ENCODE results near the gene KMT2E.

Gene KMT2E

DNA sequence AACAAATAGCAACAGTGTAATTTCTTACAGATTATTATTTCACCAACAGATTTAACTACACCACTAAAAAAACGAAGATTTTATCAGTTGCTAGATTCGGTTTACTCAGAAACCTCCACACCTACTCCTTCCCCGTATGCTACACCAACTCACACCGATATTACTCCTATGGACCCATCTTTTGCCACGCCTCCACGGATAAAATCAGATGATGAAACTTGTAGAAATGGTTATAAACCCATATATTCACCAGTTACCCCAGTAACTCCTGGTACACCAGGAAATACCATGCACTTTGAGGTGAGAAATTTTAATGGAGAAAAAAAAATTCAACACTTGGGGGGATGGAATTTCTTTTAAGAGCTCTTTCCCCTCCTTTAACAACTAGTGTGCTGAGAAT is 92.5 kb downstream of the KMT2E start:
- Histone ChIP-seq H3K36me3 (ENCODE audit: control insufficient read depth, low read length) (peaks cover 91% of the 10 kb centered on the region), H3K27me3 (ENCODE audit: control insufficient read depth, low read length) (no peaks in the 10 kb centered on the region), H3K4me1 (ENCODE audit: control insufficient read depth, low read length) (no peaks in the 10 kb centered on the region), H3F3A (ENCODE audit: control insufficient read depth, insufficient read depth) (peaks cover 22% of the 10 kb centered on the region), H3K4me2 (ENCODE audit: low read length) (no peak overlapping the region), H3K27ac (ENCODE audit: low read depth, low read length) (no peak overlapping the region), H3K79me2 (ENCODE audit: control insufficient read depth, low read length) (0 out of 2 replicates have a peak, but pooled peaks cover 2% of the 10 kb centered on the region), H4K20me1 (ENCODE audit: control insufficient read depth, insufficient read depth, low read depth, low read length) (no peaks in the 10 kb centered on the region), H3K9me2 (replicated peaks; ENCODE audit: control insufficient read depth, low read length) (no peaks in the 10 kb centered on the region), H3K4me3 (ENCODE audit: low read length) (no peak overlapping the region), H3K9me3 (ENCODE audit: control insufficient read depth, insufficient read depth, low read length) (no peaks in the 10 kb centered on the region)
- TF ChIP-seq EZH2phosphoT487 (IDR thresholded peaks at IDR 0.05; ENCODE audit: borderline replicate concordance, low read length) = no peak
- TF ChIP-seq, protein P1, sequence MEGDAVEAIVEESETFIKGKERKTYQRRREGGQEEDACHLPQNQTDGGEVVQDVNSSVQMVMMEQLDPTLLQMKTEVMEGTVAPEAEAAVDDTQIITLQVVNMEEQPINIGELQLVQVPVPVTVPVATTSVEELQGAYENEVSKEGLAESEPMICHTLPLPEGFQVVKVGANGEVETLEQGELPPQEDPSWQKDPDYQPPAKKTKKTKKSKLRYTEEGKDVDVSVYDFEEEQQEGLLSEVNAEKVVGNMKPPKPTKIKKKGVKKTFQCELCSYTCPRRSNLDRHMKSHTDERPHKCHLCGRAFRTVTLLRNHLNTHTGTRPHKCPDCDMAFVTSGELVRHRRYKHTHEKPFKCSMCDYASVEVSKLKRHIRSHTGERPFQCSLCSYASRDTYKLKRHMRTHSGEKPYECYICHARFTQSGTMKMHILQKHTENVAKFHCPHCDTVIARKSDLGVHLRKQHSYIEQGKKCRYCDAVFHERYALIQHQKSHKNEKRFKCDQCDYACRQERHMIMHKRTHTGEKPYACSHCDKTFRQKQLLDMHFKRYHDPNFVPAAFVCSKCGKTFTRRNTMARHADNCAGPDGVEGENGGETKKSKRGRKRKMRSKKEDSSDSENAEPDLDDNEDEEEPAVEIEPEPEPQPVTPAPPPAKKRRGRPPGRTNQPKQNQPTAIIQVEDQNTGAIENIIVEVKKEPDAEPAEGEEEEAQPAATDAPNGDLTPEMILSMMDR (IDR thresholded peaks at IDR 0.05; ENCODE audit: low read depth, low read length, poor library complexity, severe bottlenecking) = no peak

DNA sequence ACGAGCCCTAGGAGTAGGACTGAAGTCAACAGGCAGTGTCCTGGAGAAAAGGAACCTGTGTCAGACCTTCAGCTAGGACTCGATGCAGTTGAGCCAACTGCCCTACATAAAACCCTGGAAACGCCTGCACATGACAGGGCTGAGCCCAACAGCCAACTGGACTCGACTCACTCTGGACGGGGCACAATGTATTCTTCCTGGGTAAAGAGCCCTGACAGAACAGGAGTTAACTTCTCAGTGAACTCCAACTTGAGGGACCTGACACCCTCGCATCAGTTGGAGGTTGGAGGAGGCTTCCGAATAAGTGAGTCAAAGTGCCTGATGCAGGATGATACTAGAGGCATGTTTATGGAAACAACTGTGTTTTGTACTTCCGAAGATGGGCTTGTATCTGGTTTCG is 93.5 kb downstream of the KMT2E start:
- Histone ChIP-seq H3K36me3 (ENCODE audit: control insufficient read depth, low read length) (peaks cover 94% of the 10 kb centered on the region), H3K9me2 (replicated peaks; ENCODE audit: control insufficient read depth, low read length) (no peaks in the 10 kb centered on the region), H4K20me1 (ENCODE audit: control insufficient read depth, insufficient read depth, low read depth, low read length) (no peaks in the 10 kb centered on the region), H3K4me3 (ENCODE audit: low read length) (no peak overlapping the region), H3K9me3 (ENCODE audit: control insufficient read depth, insufficient read depth, low read length) (no peaks in the 10 kb centered on the region), H3K27ac (ENCODE audit: low read depth, low read length) (no peak overlapping the region), H3K79me2 (ENCODE audit: control insufficient read depth, low read length) (peaks cover 2% of the 10 kb centered on the region; the same call in 1 of the 2 replicates), H3K27me3 (ENCODE audit: control insufficient read depth, low read length) (no peaks in the 10 kb centered on the region), H3F3A (ENCODE audit: control insufficient read depth, insufficient read depth) (peaks cover 14% of the 10 kb centered on the region), H3K4me2 (ENCODE audit: low read length) (no peak overlapping the region), H3K4me1 (ENCODE audit: control insufficient read depth, low read length) (no peaks in the 10 kb centered on the region)
- no peak for TF ChIP-seq EZH2phosphoT487 (IDR thresholded peaks at IDR 0.05; ENCODE audit: borderline replicate concordance, low read length)
- TF ChIP-seq, protein P1 (IDR thresholded peaks at IDR 0.05; ENCODE audit: low read depth, low read length, poor library complexity, severe bottlenecking) = no peak

DNA sequence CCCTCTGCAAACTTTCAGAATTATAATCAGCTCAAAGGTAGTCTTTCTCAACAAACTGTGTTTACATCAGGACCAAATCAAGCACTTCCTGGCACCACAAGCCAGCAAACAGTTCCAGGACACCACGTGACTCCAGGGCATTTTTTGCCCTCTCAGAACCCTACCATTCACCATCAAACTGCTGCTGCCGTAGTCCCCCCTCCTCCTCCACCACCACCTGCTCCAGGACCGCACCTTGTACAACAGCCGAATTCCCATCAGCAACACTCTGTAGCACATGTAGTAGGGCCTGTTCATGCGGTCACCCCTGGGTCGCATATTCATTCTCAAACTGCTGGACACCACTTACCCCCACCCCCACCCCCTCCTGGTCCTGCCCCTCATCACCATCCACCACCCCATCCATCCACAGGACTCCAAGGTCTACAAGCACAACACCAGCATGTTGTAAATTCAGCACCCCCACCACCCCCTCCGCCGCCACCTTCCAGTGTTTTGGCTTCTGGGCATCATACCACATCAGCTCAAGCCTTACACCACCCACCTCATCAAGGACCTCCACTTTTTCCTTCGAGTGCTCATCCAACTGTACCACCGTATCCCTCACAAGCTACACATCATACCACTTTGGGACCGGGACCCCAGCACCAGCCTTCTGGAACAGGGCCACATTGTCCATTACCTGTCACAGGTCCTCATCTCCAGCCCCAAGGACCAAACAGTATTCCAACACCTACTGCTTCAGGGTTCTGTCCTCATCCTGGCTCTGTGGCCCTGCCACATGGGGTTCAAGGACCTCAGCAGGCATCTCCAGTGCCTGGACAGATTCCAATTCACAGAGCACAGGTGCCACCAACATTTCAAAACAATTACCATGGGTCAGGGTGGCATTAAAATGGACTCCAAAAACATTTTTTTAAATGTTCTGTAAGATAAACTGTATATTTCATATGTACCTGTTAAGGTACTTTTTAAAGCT is 98.7 kb downstream of the KMT2E start:
- no peak overlapping the region for H3K4me2 ChIP-seq (ENCODE audit: low read length)
- TF ChIP-seq, protein P1 (IDR thresholded peaks at IDR 0.05; ENCODE audit: low read depth, low read length, poor library complexity, severe bottlenecking) = no peak
- TF ChIP-seq EZH2phosphoT487 (IDR thresholded peaks at IDR 0.05; ENCODE audit: borderline replicate concordance, low read length) = no peak
- no peaks in the 10 kb centered on the region for H3K9me2 ChIP-seq (replicated peaks; ENCODE audit: control insufficient read depth, low read length)
- no peaks in the 10 kb centered on the region; the same call in 1 of the 2 replicates for H3K79me2 ChIP-seq (ENCODE audit: control insufficient read depth, low read length)
- no peaks in the 10 kb centered on the region; the same call in 1 of the 2 replicates for H4K20me1 ChIP-seq (ENCODE audit: control insufficient read depth, insufficient read depth, low read depth, low read length)
- no peaks in the 10 kb centered on the region for H3K27me3 ChIP-seq (ENCODE audit: control insufficient read depth, low read length)
- peaks cover 38% of the 10 kb centered on the region for H3F3A ChIP-seq (ENCODE audit: control insufficient read depth, insufficient read depth)
- no peak overlapping the region for H3K27ac ChIP-seq (ENCODE audit: low read depth, low read length)
- H3K4me3 ChIP-seq (ENCODE audit: low read length) = no peak overlapping the region
- H3K9me3 ChIP-seq (ENCODE audit: control insufficient read depth, insufficient read depth, low read length) = no peaks in the 10 kb centered on the region
- peaks cover 83% of the 10 kb centered on the region for H3K36me3 ChIP-seq (ENCODE audit: control insufficient read depth, low read length)
- H3K4me1 ChIP-seq (ENCODE audit: control insufficient read depth, low read length) = no peaks in the 10 kb centered on the region

Data from DOHH2 (cell line).